NCI-H2081 treated with DMSO at 0.1 percent for 48 hours (cell line): ENCODE data around the gene HES7.
"Not testable (repeated sequence)": the region's sequence is repeated elsewhere in the genome, so short reads cannot be mapped to it uniquely, and the experiment has no call there.

Source experiments
- DNase-seq: peaks from one replicate; lab custom pipeline; 2025; lab: John Stamatoyannopoulos, UW

Gene HES7

GRCh38 chr17:8122422-8122923 is 1.4 kb downstream of the HES7 start:
- no peak for DNase-seq

DNA sequence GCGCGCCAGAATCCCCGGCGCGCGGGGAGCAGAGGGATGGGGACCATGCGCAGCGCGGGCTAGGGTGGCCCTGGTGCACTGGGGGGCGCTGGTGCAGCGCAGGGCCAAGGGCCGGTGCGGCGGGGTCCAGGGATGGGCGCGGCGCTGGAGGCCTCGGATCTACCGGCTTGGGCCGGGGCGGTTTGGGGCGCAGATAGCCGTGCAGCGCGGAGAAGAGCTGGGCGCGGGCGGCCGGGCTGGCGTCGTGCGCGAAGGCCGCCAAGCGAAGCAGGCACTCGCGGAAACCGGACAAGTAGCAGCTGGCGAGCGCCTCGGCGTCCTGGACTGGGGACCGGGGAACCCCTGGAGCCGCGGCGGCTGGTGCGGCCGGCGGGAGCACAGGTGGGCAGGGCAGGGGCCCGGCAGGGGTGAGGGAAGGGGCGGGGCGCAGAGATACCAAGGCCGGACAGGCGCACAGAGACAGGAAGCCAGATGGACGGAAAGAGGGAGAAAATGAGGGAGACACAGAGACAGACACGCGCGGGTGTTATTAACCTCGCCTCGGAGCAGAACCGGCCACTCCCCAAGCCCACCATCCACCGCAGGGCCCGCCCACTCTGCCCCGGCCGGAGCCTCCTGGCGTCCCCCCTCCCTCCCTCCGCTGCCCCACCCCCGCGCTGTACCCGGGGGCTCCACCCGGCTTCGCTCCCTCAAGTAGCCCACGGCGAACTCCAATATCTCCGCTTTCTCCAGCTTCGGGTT is 2.1 kb downstream of the HES7 start:
- no peak for DNase-seq

DNA sequence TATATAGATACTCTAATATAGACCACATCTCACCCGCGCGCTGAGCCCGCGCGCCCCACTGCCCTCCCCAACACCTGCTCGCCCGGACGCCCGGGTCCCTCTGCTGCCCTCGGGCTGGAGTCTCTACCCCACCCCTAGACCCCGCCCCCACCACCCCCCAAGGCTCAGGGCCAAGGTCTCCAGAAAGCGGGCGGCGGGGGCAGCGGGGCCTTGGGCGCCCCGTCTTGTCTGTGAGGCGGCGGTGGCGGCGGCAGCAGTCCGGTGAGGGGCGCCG is 2.6 kb downstream of the HES7 start:
- no peak for DNase-seq

GRCh38 chr17:8120520-8121406 is 3.1 kb downstream of the HES7 start:
- no peak for DNase-seq

GRCh38 chr17:8119581-8120519 is 4.1 kb downstream of the HES7 start:
- peak; percentile 69 for DNase-seq

- DNase-seq: peak; percentile 36
Observed at GRCh38 chr17:8118769-8119580, 4.9 kb downstream of the HES7 start.

DNA sequence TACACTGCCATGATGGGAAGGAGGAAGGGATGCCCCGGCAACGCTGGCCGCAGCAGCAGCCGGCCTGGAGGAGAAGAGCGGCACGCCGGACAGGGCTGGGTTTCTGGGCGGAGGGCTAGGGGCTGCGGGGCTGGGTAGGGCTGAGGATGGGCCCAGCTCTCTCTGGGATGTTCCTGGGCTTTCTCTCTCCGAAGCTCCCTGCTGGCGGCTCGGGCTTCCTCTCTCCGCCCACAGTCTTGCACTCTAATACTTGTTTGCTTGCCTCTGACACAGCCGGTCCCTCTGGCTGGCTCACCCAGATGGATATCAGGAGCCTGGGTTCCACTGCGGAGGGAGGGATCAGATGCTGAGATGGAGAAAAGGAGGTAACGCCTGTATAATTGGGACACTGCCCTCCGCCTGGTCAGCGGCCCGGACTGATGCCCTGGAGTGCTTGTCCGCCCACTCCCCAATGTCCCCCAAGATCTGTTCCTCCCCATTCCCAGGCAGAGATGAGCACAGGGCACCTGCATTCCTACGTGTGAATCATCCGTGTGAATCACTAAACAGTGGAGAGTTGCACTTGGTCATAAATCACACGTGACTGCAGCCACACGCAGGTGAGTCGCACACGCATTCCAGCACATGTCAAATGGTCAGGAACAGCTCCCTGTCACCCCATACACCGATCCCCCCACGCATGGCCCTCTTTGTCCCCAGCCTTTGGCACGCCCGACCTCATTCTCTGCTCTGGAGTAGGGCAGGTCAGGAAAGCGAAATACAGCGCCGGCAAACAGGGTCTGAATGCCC is 5.7 kb downstream of the HES7 start, which contains the start of gene ALOXE3:
ALOXE3 (minus strand) TSS at position 535 of the 789 bp plus-strand sequence; CDS start at position 11, 524 bp downstream.
- no peak for DNase-seq

GRCh38 chr17:8117367-8117979 is 6.4 kb downstream of the HES7 start:
- no peak for DNase-seq

DNA sequence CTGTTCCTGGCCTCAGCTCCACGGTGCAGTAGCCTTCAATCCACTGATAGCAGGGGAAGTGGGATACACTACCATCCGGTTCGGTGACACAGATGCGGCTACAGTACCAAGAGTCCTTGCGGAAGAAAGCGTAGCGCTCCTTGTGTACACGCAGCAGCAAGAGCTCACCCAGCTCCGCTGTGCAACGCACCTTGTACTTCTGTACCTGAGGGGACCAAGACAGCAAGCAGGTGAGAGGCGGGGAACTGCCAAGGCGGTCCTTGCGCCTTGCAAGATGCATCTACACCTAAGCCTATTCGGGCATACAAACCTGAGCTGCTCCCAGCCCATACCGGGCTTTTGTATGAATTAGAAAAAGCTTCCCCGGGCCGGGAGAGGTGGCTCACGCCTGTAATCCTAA is 7.1 kb downstream of the HES7 start:
- DNase-seq: no peak

GRCh38 chr17:8110907-8111306 is 13.0 kb downstream of the HES7 start:
- DNase-seq: no peak

DNA sequence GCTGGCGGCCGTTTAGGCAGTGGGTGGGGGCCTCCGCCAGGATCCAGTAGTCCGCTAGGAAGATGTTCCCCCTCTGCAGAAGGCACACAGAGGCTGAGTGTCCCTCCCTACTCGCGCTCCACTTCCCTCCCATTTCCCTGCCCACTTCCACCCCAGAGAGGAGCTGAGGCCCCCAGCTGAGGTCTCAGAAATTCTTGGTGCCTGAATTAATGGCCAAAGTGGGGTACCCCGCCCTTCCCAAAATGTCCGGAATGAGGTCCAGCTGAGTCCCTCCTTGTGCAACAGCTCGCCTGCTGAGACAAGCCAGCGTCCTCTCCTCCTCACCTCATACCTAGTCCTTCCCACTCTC is 13.5 kb downstream of the HES7 start:
- no peak for DNase-seq

GRCh38 chr17:8109661-8110455 is 14.0 kb downstream of the HES7 start:
- DNase-seq: no peak

DNA sequence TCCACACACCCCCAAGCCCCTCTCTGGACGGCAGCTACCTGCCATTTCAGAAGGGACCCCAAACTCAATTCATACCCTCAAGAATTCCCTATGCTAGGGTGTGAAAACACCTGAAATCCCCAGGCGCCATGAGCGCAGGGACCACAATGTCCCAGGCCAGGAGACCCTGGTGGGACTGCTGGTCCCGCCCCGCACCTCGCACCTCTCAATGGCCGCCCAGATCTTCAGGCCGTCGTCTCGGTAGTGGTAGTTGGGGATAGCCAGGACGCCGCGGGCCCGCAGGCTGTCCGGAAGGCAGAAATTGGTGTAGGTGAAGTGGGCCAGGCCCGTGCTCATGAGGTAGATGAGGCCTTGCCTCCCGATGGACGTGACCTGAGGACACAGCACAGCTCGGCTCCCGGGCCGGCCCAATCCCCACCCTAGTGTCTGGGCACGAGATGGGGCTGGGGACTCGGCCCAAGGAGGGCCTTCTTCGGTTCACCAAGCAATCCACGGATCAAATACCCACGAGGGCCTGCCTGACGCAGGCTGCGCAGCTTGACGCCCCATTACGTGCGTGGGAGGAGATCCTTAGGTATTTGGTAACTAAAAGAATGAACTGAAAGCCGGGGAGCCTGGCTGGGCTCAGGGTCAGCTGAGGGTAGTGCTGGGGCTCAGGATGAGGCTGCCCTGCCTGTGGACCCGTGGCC is 14.8 kb downstream of the HES7 start:
- DNase-seq: no peak

DNA sequence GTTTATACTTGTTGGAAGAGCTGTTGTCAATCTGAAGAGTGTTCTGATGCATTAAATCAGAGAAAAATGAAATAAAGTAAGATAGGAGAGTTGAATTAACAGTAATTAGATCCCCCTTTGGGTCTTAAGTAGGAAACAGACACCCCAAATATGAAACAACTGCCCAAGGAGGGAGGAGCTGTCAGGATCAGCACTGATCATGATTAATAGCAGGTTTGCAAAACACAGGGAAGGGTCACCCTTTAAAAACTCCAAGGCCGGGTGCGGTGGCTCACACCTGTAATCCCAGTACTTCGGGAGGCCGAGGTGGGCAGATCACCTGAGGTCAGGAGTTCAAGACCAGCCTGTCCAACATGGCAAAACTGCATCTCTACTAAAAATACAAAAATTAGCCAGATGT is 16.9 kb downstream of the HES7 start:
- DNase-seq: not testable (repeated sequence)

DNA sequence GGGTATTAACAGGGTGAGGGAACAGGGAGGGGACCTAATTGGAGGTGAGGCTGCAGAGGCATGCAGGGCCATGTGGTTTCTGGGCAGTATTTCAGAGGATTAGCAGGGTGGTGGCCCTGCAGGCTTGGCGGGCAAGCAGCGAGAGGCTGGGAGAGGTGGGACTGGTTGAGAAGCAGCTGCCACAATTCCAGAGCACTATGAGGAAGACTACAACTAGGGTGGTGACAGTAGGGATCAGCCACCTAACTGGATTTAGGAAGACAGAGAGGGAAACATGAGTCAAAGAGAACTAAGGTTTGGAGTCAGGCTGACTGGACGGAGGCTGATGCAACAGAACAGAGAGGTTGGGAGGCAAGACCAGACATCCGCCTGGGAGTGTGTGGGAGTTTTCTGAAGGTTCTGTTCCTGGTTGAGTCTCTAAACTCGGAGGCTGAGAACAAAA is 17.9 kb downstream of the HES7 start:
- no peak for DNase-seq

DNA sequence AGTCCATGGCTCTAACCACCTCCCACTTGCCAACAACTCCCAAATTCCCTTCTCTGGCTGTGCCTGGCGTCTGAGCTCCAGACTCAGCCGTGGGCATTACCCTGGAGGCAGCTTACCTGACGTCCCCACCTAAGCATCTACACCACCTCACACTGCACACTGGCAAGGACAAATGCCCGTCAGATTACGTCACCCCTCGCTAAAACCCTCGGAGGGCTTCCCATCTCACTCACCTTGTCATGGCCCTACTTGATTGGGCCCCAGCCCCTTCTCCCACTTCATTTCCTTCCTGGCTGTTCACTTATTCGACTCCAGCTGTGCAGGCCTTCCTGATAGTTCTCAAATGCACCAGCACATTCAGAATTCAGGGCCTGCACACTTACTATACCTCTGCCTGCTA is 19.0 kb downstream of the HES7 start:
- DNase-seq: no peak

DNA sequence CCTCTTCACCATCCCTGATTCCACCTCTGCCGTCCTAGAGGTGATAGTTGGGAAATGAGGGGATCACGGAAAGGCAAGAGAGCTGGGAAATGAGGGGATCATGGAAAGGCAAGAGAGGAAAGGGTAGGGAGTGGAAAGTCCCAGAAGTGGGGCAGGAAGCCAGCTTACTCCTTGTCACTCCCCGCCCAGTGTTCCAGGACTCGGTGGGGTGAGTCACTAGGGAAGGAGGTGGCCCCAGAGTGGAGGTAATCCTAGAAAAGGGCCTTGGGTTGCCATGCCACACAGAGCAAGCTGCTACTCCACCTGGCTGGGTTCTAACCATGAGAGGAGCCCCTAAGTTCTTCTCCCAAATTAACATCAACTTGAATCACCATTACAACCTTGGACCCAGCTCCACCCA is 20.4 kb downstream of the HES7 start:
- no peak for DNase-seq

GRCh38 chr17:8101721-8102120 is 22.2 kb downstream of the HES7 start:
- DNase-seq: no peak

- no peak for DNase-seq
Observed at GRCh38 chr17:8100763-8101162, 23.1 kb downstream of the HES7 start.
